ENCODE measurements around the gene KLHL33.

The KLHL33 gene

GRCh38 chr14:20400589-20400964 is 35.4 kb downstream of the KLHL33 start:
- TF ChIP-seq CTCF (IDR thresholded peaks at IDR 0.05; ENCODE audit: low read depth, low read length) = no peak

GRCh38 chr14:20397511-20397910 is 38.5 kb downstream of the KLHL33 start:
- no peak for DNase-seq (ENCODE audit: low read depth in 2 of 2)
- TF ChIP-seq CTCF (IDR thresholded peaks at IDR 0.05; ENCODE audit: low read depth, low read length) = no peak
- no peak overlapping the region for H3K4me3 ChIP-seq (replicated peaks in 1 of 2; ENCODE audit: low read depth in 2 of 2, low read length in 2 of 2)

More at GRCh38 chr14:20400589-20400964, 35.4 kb downstream of the KLHL33 start:
- DNase-seq (ENCODE audit: low read depth in 2 of 2) = no peak
- no peak overlapping the region for H3K4me3 ChIP-seq (replicated peaks in 1 of 2; ENCODE audit: low read depth in 2 of 2, low read length in 2 of 2)

GRCh38 chr14:20391505-20391904 is 44.5 kb downstream of the KLHL33 start:
- no peak for DNase-seq (ENCODE audit: low read depth in 2 of 2)
- H3K4me3 ChIP-seq (replicated peaks in 1 of 2; ENCODE audit: low read depth in 2 of 2, low read length in 2 of 2) = no peak overlapping the region
- no peak for TF ChIP-seq CTCF (IDR thresholded peaks at IDR 0.05; ENCODE audit: low read depth, low read length)

- H3K4me3 ChIP-seq (replicated peaks in 1 of 2; ENCODE audit: low read depth in 2 of 2, low read length in 2 of 2) = no peak overlapping the region
- TF ChIP-seq CTCF (IDR thresholded peaks at IDR 0.05; ENCODE audit: low read depth, low read length) = no peak
- no peak for DNase-seq (ENCODE audit: low read depth in 2 of 2)
These were observed 47.8 kb downstream of the KLHL33 start for GRCh38 chr14:20388159-20388558.

- H3K4me3 ChIP-seq (replicated peaks in 1 of 2; ENCODE audit: low read depth in 2 of 2, low read length in 2 of 2) = no peak overlapping the region
- no peak for DNase-seq (ENCODE audit: low read depth in 2 of 2)
- TF ChIP-seq CTCF (IDR thresholded peaks at IDR 0.05; ENCODE audit: low read depth, low read length) = no peak
These were observed 48.4 kb downstream of the KLHL33 start for GRCh38 chr14:20387576-20387975.

- DNase-seq (ENCODE audit: low read depth in 2 of 2) = no peak
- TF ChIP-seq CTCF (IDR thresholded peaks at IDR 0.05; ENCODE audit: low read depth, low read length) = no peak
- H3K4me3 ChIP-seq (replicated peaks in 1 of 2; ENCODE audit: low read depth in 2 of 2, low read length in 2 of 2) = no peak overlapping the region
These were observed 49.6 kb downstream of the KLHL33 start for GRCh38 chr14:20386276-20386855.

- no peak for DNase-seq (ENCODE audit: low read depth in 2 of 2)
- no peak overlapping the region for H3K4me3 ChIP-seq (replicated peaks in 1 of 2; ENCODE audit: low read depth in 2 of 2, low read length in 2 of 2)
- TF ChIP-seq CTCF (IDR thresholded peaks at IDR 0.05; ENCODE audit: low read depth, low read length) = no peak
These were observed 51.1 kb downstream of the KLHL33 start for GRCh38 chr14:20384886-20385285.
